DND-41 (cell line): ENCODE measurements around the gene FCHO2.

Experiments
- CTCF ChIP-seq: IDR thresholded peaks from 2 replicates; pipeline ENCODE4 v1.5.1; 2012; ENCODE audit warnings: borderline replicate concordance, low read length, moderate library complexity, mild to moderate bottlenecking; ENCODE audit not compliant: poor library complexity, severe bottlenecking; ENCODE audit errors: extremely low read depth
- EZH2 ChIP-seq: IDR thresholded peaks from 3 replicates; pipeline ENCODE4 v1.6.1; 2012; ENCODE audit warnings: borderline replicate concordance, low read depth, mild to moderate bottlenecking, moderate library complexity, low read length, inconsistent platforms; ENCODE audit not compliant: severe bottlenecking

GRCh38 chr5:73131711-73132425 is 176.0 kb downstream of the FCHO2 start:
- TF ChIP-seq CTCF (no peak), EZH2 (no peak)
